ENCODE measurements around the gene KSR2.

KSR2 gene

DNA sequence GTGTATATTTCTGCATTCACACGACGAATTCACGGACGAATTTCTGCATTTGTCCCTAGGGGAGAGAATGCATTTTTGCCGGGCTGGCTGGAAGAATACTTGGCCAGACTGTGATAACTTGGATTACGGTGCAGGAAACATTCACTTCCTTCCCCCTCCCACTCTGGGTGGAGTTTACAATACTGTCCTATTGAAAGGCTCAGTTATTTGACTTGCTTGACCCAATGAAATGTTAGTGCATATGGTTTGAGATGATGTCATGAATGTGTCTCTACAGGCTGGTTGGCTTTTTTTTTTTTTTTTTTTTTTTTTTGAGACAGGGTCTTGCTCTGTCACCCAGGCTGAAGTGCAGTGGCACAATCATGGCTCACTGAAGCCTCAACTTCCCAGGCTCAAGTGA, 516.7 kb downstream of the KSR2 start:
- DNase-seq (ENCODE audit: low read depth) = no peak
- TF ChIP-seq CTCF (IDR thresholded peaks at IDR 0.05; ENCODE audit: control insufficient read depth, insufficient read depth, low read depth, low read length, missing control alignments) = no peak
- H3K4me3 ChIP-seq (ENCODE audit: control insufficient read depth, low read depth, low read length) = no peak overlapping the region

- no peak overlapping the region for H3K4me3 ChIP-seq (ENCODE audit: control insufficient read depth, low read depth, low read length)
- DNase-seq (ENCODE audit: low read depth) = no peak
- TF ChIP-seq CTCF (IDR thresholded peaks at IDR 0.05; ENCODE audit: control insufficient read depth, insufficient read depth, low read depth, low read length, missing control alignments) = no peak
Measured at GRCh38 chr12:117450209-117450608, 518.6 kb downstream of the KSR2 start.

GRCh38 chr12:117447665-117448366, 521.0 kb downstream of the KSR2 start:
- no peak for TF ChIP-seq CTCF (IDR thresholded peaks at IDR 0.05; ENCODE audit: control insufficient read depth, insufficient read depth, low read depth, low read length, missing control alignments)
- no peak overlapping the region for H3K4me3 ChIP-seq (ENCODE audit: control insufficient read depth, low read depth, low read length)
- no peak for DNase-seq (ENCODE audit: low read depth)

- DNase-seq (ENCODE audit: low read depth) = no peak
- no peak overlapping the region for H3K4me3 ChIP-seq (ENCODE audit: control insufficient read depth, low read depth, low read length)
- TF ChIP-seq CTCF (IDR thresholded peaks at IDR 0.05; ENCODE audit: control insufficient read depth, insufficient read depth, low read depth, low read length, missing control alignments) = no peak
Measured at GRCh38 chr12:117444781-117445180, 524.0 kb downstream of the KSR2 start.

DNA sequence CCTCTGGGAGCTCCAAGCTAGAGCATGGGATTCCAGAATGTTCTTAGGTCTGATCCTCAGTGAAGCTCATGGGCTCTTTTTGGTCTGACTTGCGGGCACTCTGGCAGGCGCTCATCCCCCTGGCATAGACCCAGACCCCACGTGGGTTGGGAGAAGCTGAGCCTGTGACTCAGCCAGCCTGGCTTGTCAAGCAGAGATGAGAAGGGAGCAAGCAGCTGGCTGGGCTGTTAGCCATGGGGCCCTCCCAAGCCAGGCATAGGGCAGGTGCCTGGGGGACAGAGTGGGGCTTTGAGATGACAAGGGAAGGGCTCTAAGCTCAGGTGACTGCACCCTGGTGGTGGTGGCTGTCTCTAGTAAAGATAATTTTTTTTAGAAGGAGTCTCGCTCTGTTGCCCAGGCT, 527.0 kb downstream of the KSR2 start:
- no peak for TF ChIP-seq CTCF (IDR thresholded peaks at IDR 0.05; ENCODE audit: control insufficient read depth, insufficient read depth, low read depth, low read length, missing control alignments)
- H3K4me3 ChIP-seq (ENCODE audit: control insufficient read depth, low read depth, low read length) = no peak overlapping the region
- DNase-seq (ENCODE audit: low read depth) = peak; percentile 3

- H3K4me3 ChIP-seq (ENCODE audit: control insufficient read depth, low read depth, low read length) = no peak overlapping the region
- no peak for TF ChIP-seq CTCF (IDR thresholded peaks at IDR 0.05; ENCODE audit: control insufficient read depth, insufficient read depth, low read depth, low read length, missing control alignments)
- no peak for DNase-seq (ENCODE audit: low read depth)
Measured at GRCh38 chr12:117440384-117440783, 528.4 kb downstream of the KSR2 start.
